Upper lobe of left lung (tissue), 6 donors: ENCODE data around the gene COBLL1. TPM values are rescaled to one million over a fixed set of nuclear protein-coding genes. Genes with fewer than 3 reads are reported as not detected.

Source experiments
- ATAC-seq, 2 donors: fragments of 200-7000 bp; cut with Tn5 transposase; one replicate each; pipeline ENCODE4 v1.9.1; 2022; ENCODE audit warnings: mild to moderate bottlenecking in 2 of 2, moderate library complexity in 2 of 2; ENCODE audit not compliant: low FRiP score in 2 of 2
- DNase-seq, 2 donors: peaks; one replicate each; pipeline ENCODE4 v3.0.0-alpha.2; 2019 to 2020
- H3K27ac ChIP-seq, 4 donors: fragments of 200-600 bp; sonication (generic); one replicate each; pipeline ENCODE4 v1.5.1; 2016 to 2019
- H3K27me3 ChIP-seq, 4 donors: fragments of 200-600 bp; sonication (generic); one replicate each; pipeline ENCODE4 v1.5.1; 2017 to 2019
- H3K36me3 ChIP-seq, 4 donors: fragments of 200-600 bp; sonication (generic); one replicate each; pipeline ENCODE4 v1.5.1; 2016 to 2019
- H3K4me1 ChIP-seq, 4 donors: fragments of 200-600 bp; sonication (generic); one replicate each; pipeline ENCODE4 v1.5.1; 2018 to 2019
- H3K4me3 ChIP-seq, 4 donors: fragments of 200-600 bp; sonication (generic); one replicate each; pipeline ENCODE4 v1.5.1; 2017 to 2019; ENCODE audit warnings: mild to moderate bottlenecking in 2 of 4, moderate library complexity in 1 of 4
- H3K9me3 ChIP-seq, 4 donors: fragments of 200-600 bp; sonication (generic); one replicate each; pipeline ENCODE4 v1.5.1; 2018 to 2019
- EP300 ChIP-seq, 4 donors: sonication (generic); formaldehyde crosslinking; IDR thresholded peaks; one replicate each; pipeline ENCODE4 v1.5.1; 2017; ENCODE audit warnings: antibody characterized with exemption in 4 of 4, control low read depth in 2 of 4
- POLR2A ChIP-seq, 4 donors: fragments of 450-650 bp; IDR thresholded peaks; one replicate each; pipeline ENCODE4 v1.5.1; 2016 to 2017; ENCODE audit warnings: antibody characterized with exemption in 4 of 4, mild to moderate bottlenecking in 2 of 4
- POLR2AphosphoS5 ChIP-seq, 2 donors: sonication (generic); formaldehyde crosslinking; IDR thresholded peaks; one replicate each; pipeline ENCODE4 v1.5.1; 2017; ENCODE audit warnings: antibody characterized with exemption in 2 of 2
- whole genome bisulfite sequencing, 2 donors: methylation state at CpG; one replicate each; pipeline ENCODE4 v1.1.5; 2017 to 2018; 5-methylcytosine and 5-hydroxymethylcytosine counted together
- total RNA-seq, 6 donors: library from RNA; depleted of rRNA in 4 of 6; stranded (reverse); fragments of >200 nt in 4 of 6; gene quantifications; one replicate each; pipeline versions ENCODE4 v1.1.0 to v1.2.1, GENCODE V29; 2016 to 2021
- TF ChIP-seq, protein P1 (sequence below), 6 experiments: fragments of 450-650 bp in 4 of 6; fragments of 200-600 bp in 2 of 6; sonication (generic) in 2 of 6; IDR thresholded peaks; one replicate each; pipeline ENCODE4 v1.5.1; 2016 to 2019; ENCODE audit warnings: antibody characterized with exemption in 6 of 6
- donor health status: DM: no; HTN: no; CAD: no; lungs with moderate emphysema.
- donor health status: DM: no; HTN: yes; CAD: no; lungs with severe emphysema.

Gene COBLL1
- total RNA-seq, 6 donors from 2014 or later, result 64.3 to 128 (median 90.1) TPM

- WGBS, 2 donors, result 84 to 87% methylated on average over 2 of the region's 2 CpGs
- H3K4me3 ChIP-seq, result no peak overlapping the region
- no peaks in the 10 kb centered on the region for H3K36me3 ChIP-seq
- peaks cover 0 to 20% (median 6%) of the 10 kb centered on the region in 4 donors for H3K4me1 ChIP-seq
- no peak for ATAC-seq
- DNase-seq, result no peak
- H3K27ac ChIP-seq, result peak overlapping the region in 1 of 4 donors; percentile 17
- no peaks in the 10 kb centered on the region for H3K27me3 ChIP-seq
- H3K9me3 ChIP-seq, result no peaks in the 10 kb centered on the region
- TF ChIP-seq, protein P1, sequence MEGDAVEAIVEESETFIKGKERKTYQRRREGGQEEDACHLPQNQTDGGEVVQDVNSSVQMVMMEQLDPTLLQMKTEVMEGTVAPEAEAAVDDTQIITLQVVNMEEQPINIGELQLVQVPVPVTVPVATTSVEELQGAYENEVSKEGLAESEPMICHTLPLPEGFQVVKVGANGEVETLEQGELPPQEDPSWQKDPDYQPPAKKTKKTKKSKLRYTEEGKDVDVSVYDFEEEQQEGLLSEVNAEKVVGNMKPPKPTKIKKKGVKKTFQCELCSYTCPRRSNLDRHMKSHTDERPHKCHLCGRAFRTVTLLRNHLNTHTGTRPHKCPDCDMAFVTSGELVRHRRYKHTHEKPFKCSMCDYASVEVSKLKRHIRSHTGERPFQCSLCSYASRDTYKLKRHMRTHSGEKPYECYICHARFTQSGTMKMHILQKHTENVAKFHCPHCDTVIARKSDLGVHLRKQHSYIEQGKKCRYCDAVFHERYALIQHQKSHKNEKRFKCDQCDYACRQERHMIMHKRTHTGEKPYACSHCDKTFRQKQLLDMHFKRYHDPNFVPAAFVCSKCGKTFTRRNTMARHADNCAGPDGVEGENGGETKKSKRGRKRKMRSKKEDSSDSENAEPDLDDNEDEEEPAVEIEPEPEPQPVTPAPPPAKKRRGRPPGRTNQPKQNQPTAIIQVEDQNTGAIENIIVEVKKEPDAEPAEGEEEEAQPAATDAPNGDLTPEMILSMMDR (IDR thresholded peaks at IDR 0.05), result no peak
- TF ChIP-seq POLR2A (IDR thresholded peaks at IDR 0.05) (no peak), POLR2AphosphoS5 (IDR thresholded peaks at IDR 0.05) (no peak)
Observed at GRCh38 chr2:164755952-164756351, 85.7 kb downstream of the COBLL1 start.

DNA sequence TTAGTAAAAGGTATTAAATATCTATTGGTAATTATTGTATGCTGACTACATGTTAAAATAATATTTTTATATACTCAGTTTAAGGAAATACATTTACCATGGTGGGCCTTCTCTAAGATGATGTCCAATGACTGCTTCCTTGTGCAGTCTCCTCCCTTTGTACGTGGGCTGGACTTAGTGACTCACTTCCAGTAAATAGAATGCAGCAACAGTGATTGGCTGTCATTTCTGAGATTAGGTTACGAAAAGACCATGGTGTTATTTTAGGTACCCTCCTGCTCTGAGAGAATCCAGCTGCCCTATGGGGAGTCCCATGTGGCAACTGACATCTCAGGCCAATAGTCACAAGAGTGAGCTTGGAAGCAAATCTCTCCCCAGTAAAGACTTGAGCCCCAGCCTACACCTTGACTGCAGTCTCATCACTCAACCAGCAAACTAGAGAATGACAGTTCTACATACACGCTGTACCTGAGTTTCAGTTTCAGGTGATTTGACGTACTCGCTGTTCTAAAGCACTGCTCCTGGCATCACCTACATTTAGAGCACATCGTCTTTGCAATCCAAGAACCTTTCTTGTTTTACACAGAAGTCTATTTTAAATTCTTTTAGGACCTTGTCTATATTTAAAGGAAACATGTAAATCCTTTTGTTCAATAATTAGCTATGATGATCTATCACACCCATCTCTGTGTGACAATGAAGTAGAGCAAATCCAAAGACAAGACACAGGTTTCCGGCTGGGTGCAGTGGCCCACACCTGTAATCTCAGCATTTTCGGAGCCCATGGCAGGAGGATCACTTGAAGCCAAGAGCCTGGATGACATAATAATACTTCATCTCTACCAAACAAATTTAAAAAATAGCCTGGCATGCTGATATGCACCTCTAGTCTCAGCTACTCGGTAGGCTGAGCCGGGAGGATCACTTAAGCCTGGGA is 87.2 kb downstream of the COBLL1 start:
- Histone ChIP-seq H3K27me3 (no peaks in the 10 kb centered on the region), H3K36me3 (no peaks in the 10 kb centered on the region), H3K4me3 (no peak overlapping the region), H3K27ac (no peak overlapping the region), H3K9me3 (no peaks in the 10 kb centered on the region), H3K4me1 (peaks cover 0 to 20% (median 6%) of the 10 kb centered on the region in 4 donors)
- TF ChIP-seq EP300 (IDR thresholded peaks at IDR 0.05), result no peak
- TF ChIP-seq, protein P1 (IDR thresholded peaks at IDR 0.05), result no peak
- no peak for TF ChIP-seq POLR2AphosphoS5 (IDR thresholded peaks at IDR 0.05)
- TF ChIP-seq POLR2A (IDR thresholded peaks at IDR 0.05), result no peak
- DNase-seq, result no peak
- WGBS, 2 donors, result 94% methylated on average over 10 of the region's 10 CpGs
- no peak for ATAC-seq

- H3K9me3 ChIP-seq, result no peaks in the 10 kb centered on the region
- 87 to 96% methylated on average over 1 of the region's 1 CpG for WGBS, 2 donors
- ATAC-seq, result no peak
- H3K27ac ChIP-seq, result no peak overlapping the region
- H3K36me3 ChIP-seq, result no peaks in the 10 kb centered on the region
- no peak for DNase-seq
- no peak overlapping the region for H3K4me3 ChIP-seq
- TF ChIP-seq EP300 (IDR thresholded peaks at IDR 0.05), result no peak
- no peak for TF ChIP-seq POLR2AphosphoS5 (IDR thresholded peaks at IDR 0.05)
- TF ChIP-seq, protein P1 (IDR thresholded peaks at IDR 0.05), result no peak
- no peak for TF ChIP-seq POLR2A (IDR thresholded peaks at IDR 0.05)
- peaks cover 0 to 14% (median 6%) of the 10 kb centered on the region in 4 donors for H3K4me1 ChIP-seq
- no peaks in the 10 kb centered on the region for H3K27me3 ChIP-seq
Observed at GRCh38 chr2:164752956-164753355, 88.7 kb downstream of the COBLL1 start.

- no peak for TF ChIP-seq EP300 (IDR thresholded peaks at IDR 0.05)
- Histone ChIP-seq H3K4me1 (peaks cover 0 to 3% (median 1%) of the 10 kb centered on the region in 4 donors), H3K27me3 (no peaks in the 10 kb centered on the region), H3K4me3 (no peak overlapping the region), H3K36me3 (no peaks in the 10 kb centered on the region), H3K9me3 (no peaks in the 10 kb centered on the region), H3K27ac (no peak overlapping the region)
- no peak for DNase-seq
- 72 to 73% methylated on average over 3 of the region's 3 CpGs for WGBS, 2 donors
- no peak for ATAC-seq
Observed at GRCh38 chr2:164747783-164748433, 93.7 kb downstream of the COBLL1 start.

- Histone ChIP-seq H3K27me3 (no peaks in the 10 kb centered on the region), H3K4me1 (peaks cover 0 to 3% (median 1%) of the 10 kb centered on the region in 4 donors), H3K27ac (no peak overlapping the region), H3K9me3 (no peaks in the 10 kb centered on the region), H3K36me3 (no peaks in the 10 kb centered on the region), H3K4me3 (no peak overlapping the region)
- DNase-seq (no peak), ATAC-seq (no peak)
- 100% methylated on average over 1 of the region's 1 CpG for WGBS, 2 donors
- TF ChIP-seq EP300 (IDR thresholded peaks at IDR 0.05), result no peak
- TF ChIP-seq POLR2A (IDR thresholded peaks at IDR 0.05), result no peak
- TF ChIP-seq, protein P1 (IDR thresholded peaks at IDR 0.05), result no peak
- TF ChIP-seq POLR2AphosphoS5 (IDR thresholded peaks at IDR 0.05), result no peak
Observed at GRCh38 chr2:164747140-164747539, 94.5 kb downstream of the COBLL1 start.
